A673 (cell line): Measurements from ENCODE around the gene IRX4.

Source experiments
- EZH2 ChIP-seq: fragments of 200-600 bp; sonication (generic); IDR thresholded peaks from 2 replicates; pipeline ENCODE4 v1.6.1; 2017; ENCODE audit warnings: borderline replicate concordance, low read depth, mild to moderate bottlenecking, mixed read lengths, antibody characterized with exemption, low read length; ENCODE audit not compliant: poor library complexity, severe bottlenecking
- TF ChIP-seq, protein P1 (sequence below): fragments of 300-800, 200-600 bp; sonication (generic); conservative IDR thresholded peaks from 2 replicates; pipeline ENCODE4 v1.5.1; 2017; ENCODE audit warnings: low read depth, mild to moderate bottlenecking, antibody characterized with exemption, low read length, moderate library complexity, mixed read lengths

- TF ChIP-seq, protein P1, sequence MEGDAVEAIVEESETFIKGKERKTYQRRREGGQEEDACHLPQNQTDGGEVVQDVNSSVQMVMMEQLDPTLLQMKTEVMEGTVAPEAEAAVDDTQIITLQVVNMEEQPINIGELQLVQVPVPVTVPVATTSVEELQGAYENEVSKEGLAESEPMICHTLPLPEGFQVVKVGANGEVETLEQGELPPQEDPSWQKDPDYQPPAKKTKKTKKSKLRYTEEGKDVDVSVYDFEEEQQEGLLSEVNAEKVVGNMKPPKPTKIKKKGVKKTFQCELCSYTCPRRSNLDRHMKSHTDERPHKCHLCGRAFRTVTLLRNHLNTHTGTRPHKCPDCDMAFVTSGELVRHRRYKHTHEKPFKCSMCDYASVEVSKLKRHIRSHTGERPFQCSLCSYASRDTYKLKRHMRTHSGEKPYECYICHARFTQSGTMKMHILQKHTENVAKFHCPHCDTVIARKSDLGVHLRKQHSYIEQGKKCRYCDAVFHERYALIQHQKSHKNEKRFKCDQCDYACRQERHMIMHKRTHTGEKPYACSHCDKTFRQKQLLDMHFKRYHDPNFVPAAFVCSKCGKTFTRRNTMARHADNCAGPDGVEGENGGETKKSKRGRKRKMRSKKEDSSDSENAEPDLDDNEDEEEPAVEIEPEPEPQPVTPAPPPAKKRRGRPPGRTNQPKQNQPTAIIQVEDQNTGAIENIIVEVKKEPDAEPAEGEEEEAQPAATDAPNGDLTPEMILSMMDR: no peak
- no peak for TF ChIP-seq EZH2
Measured at GRCh38 chr5:1890296-1890695, 7.6 kb upstream of the IRX4 start.
